BLaER1 (cell line): ENCODE results near the gene ASZ1.

Source experiments
- H3K27ac ChIP-seq: shearing (Covaris generic); formaldehyde crosslinking; 2 replicates; pipeline ENCODE4 v1.8.1; 2022
- H3K27me3 ChIP-seq: shearing (Covaris generic); formaldehyde crosslinking; 2 replicates; pipeline ENCODE4 v1.8.1; 2022
- H3K36me3 ChIP-seq: shearing (Covaris generic); formaldehyde crosslinking; 2 replicates; pipeline ENCODE4 v1.8.1; 2022
- H3K4me1 ChIP-seq: shearing (Covaris generic); formaldehyde crosslinking; 2 replicates; pipeline ENCODE4 v1.8.1; 2022
- H3K4me2 ChIP-seq: shearing (Covaris generic); formaldehyde crosslinking; 2 replicates; pipeline ENCODE4 v1.8.1; 2022
- H3K4me3 ChIP-seq: shearing (Covaris generic); formaldehyde crosslinking; 2 replicates; pipeline ENCODE4 v1.8.1; 2022
- H3K9ac ChIP-seq: shearing (Covaris generic); formaldehyde crosslinking; 2 replicates; pipeline ENCODE4 v1.8.1; 2022
- H3K9me3 ChIP-seq: shearing (Covaris generic); formaldehyde crosslinking; 2 replicates; pipeline ENCODE4 v1.8.1; 2022
- H4K20me1 ChIP-seq: shearing (Covaris generic); formaldehyde crosslinking; 2 replicates; pipeline ENCODE4 v1.8.1; 2022
- Cebpa-rat ChIP-seq: shearing (Covaris generic); IDR thresholded peaks from 2 replicates; pipeline ENCODE4 v1.8.1; 2022

The ASZ1 gene

DNA sequence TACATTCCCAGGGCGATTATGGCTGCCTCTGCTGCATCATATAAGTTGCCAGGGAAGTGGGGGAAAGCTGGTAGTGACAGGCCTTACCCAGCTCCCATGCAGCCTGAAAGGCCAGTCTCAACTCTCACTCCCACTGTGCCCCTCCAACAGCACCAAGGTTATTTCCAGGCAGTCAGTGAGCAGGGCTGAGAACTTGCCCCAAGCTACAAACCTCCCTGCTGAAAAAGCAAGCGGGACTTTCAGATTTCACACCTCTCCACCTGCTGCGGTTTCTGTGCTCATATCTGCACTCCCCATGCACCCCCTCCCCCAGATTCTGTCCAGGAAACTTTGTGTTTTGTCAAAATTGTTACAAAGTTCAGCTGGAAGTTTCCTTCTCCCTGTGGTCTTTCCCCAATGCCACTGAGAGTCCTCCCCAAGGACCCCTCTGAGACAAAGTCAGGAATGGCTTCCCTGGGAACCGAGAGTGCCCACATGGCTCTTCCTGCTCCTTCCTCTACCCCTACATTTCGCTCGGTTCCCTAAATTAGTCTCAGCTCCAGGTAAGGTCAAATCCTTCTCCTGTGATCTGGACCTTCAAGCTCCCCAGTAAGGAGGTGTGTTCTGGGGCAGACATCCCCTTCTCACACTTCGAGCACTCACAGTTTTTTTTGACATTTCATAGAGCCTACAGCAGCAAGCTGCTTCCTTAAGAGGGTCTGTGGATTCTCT lies 79.2 kb downstream of the ASZ1 start:
- TF ChIP-seq Cebpa-rat = no peak

GRCh38 chr7:117347480-117347879 lies 79.8 kb downstream of the ASZ1 start:
- Histone ChIP-seq H4K20me1 (no peaks in the 10 kb centered on the region), H3K36me3 (no peaks in the 10 kb centered on the region), H3K4me2 (no peak overlapping the region), H3K27me3 (no peaks in the 10 kb centered on the region), H3K4me3 (no peak overlapping the region), H3K9ac (no peak overlapping the region), H3K4me1 (0 out of 2 replicates have a peak, but pooled peaks cover 4% of the 10 kb centered on the region), H3K9me3 (no peaks in the 10 kb centered on the region), H3K27ac (no peak overlapping the region)
- TF ChIP-seq Cebpa-rat = no peak

More for the DNA sequence above, 79.2 kb downstream of the ASZ1 start:
- Histone ChIP-seq H3K4me2 (no peak overlapping the region), H3K27ac (no peak overlapping the region), H3K27me3 (no peaks in the 10 kb centered on the region), H3K4me3 (no peak overlapping the region), H3K9me3 (no peaks in the 10 kb centered on the region), H3K4me1 (0 out of 2 replicates have a peak, but pooled peaks cover 4% of the 10 kb centered on the region), H3K9ac (no peak overlapping the region), H4K20me1 (no peaks in the 10 kb centered on the region), H3K36me3 (no peaks in the 10 kb centered on the region)

- Histone ChIP-seq H4K20me1 (no peaks in the 10 kb centered on the region), H3K36me3 (no peaks in the 10 kb centered on the region), H3K27ac (no peak overlapping the region), H3K4me2 (no peak overlapping the region), H3K4me1 (no peaks in the 10 kb centered on the region), H3K9ac (no peak overlapping the region), H3K4me3 (no peak overlapping the region), H3K9me3 (no peaks in the 10 kb centered on the region), H3K27me3 (no peaks in the 10 kb centered on the region)
- TF ChIP-seq Cebpa-rat = no peak
Measured at GRCh38 chr7:117346161-117346560, 81.1 kb downstream of the ASZ1 start.

DNA sequence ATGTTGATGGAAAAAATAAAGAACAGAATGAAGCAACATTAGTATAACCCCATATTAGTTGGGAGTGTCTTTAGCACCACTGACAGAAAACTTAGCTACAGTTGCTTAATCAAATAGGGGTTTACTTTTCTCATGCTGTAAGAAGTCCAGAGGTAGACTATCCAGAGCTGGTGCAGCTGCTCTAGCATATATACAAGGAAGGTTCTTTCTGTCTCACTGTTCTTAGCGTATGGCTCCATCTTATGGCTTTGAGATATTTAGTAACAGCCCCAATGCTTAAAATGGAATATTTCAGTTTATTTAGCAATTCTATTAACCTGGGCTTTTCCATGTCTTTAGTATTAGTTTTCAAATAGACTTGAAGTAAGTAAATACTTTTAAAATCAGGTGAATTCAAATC lies 89.3 kb downstream of the ASZ1 start:
- TF ChIP-seq Cebpa-rat = no peak
- Histone ChIP-seq H3K27ac (no peak overlapping the region), H3K9ac (no peak overlapping the region), H4K20me1 (no peaks in the 10 kb centered on the region), H3K36me3 (no peaks in the 10 kb centered on the region), H3K4me3 (no peak overlapping the region), H3K27me3 (no peaks in the 10 kb centered on the region), H3K4me1 (no peaks in the 10 kb centered on the region), H3K9me3 (no peaks in the 10 kb centered on the region), H3K4me2 (no peak overlapping the region)

DNA sequence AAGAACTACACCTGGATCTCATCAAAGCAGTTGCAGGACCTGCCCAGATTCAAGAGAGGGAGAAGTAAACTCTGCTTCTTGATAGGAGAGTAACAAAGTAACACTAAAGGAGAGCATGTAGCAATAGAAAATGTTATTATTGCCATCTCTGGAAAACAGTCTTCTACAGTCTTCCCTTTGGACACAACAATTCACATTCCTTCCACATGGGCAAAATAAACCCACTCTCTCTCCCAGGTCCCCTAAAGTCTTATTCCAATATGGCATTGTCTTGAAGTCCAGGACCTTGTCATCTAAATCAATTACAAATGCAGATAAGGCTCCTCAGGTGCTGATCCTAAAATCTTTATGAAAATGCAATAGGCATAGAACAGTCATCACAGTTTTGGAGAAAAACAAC lies 94.1 kb downstream of the ASZ1 start:
- Histone ChIP-seq H4K20me1 (no peaks in the 10 kb centered on the region), H3K9ac (no peak overlapping the region), H3K4me2 (no peak overlapping the region), H3K4me1 (no peaks in the 10 kb centered on the region), H3K27ac (no peak overlapping the region), H3K4me3 (no peak overlapping the region), H3K9me3 (no peaks in the 10 kb centered on the region), H3K36me3 (no peaks in the 10 kb centered on the region), H3K27me3 (no peaks in the 10 kb centered on the region)
- no peak for TF ChIP-seq Cebpa-rat

- Histone ChIP-seq H3K27me3 (no peaks in the 10 kb centered on the region), H4K20me1 (no peaks in the 10 kb centered on the region), H3K9me3 (no peaks in the 10 kb centered on the region), H3K4me3 (no peak overlapping the region), H3K36me3 (no peaks in the 10 kb centered on the region), H3K9ac (no peak overlapping the region), H3K4me1 (no peaks in the 10 kb centered on the region), H3K4me2 (no peak overlapping the region), H3K27ac (no peak overlapping the region)
- TF ChIP-seq Cebpa-rat = no peak
Measured at GRCh38 chr7:117332031-117332430, 95.3 kb downstream of the ASZ1 start.

DNA sequence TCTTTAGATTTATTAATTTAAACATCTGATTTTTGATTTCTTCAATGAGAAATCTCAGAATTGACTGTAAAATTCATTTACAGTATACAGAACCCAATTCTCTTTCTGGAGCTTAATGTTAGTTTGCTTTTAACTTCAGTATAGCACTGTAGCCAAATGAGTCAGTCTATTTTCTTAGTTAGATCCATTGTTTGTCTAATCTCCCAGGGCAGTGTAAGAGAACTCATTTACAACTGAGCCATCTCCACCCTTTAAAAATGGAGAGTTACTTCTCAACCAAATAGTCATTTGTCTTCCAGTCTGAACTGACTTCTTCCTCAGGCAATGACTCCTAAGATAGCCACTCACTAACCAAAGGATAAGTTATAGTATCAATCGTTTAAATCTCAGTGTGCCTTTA lies 101.5 kb downstream of the ASZ1 start:
- H3K4me2 ChIP-seq = no peak overlapping the region
- no peak overlapping the region for H3K4me3 ChIP-seq
- no peak for TF ChIP-seq Cebpa-rat
- no peaks in the 10 kb centered on the region for H3K4me1 ChIP-seq
- H3K27me3 ChIP-seq = no peaks in the 10 kb centered on the region
- no peak overlapping the region for H3K9ac ChIP-seq
- H4K20me1 ChIP-seq = no peaks in the 10 kb centered on the region
- no peak overlapping the region for H3K27ac ChIP-seq
- peaks cover 33% of the 10 kb centered on the region for H3K9me3 ChIP-seq
- no peaks in the 10 kb centered on the region for H3K36me3 ChIP-seq

GRCh38 chr7:117324960-117325359 lies 102.3 kb downstream of the ASZ1 start:
- H3K27ac ChIP-seq = no peak overlapping the region
- H3K9me3 ChIP-seq = peaks cover 33% of the 10 kb centered on the region

GRCh38 chr7:117323851-117324711 lies 103.2 kb downstream of the ASZ1 start:
- Histone ChIP-seq H3K27ac (no peak overlapping the region), H4K20me1 (no peaks in the 10 kb centered on the region), H3K36me3 (no peaks in the 10 kb centered on the region), H3K9me3 (peaks cover 33% of the 10 kb centered on the region), H3K4me1 (no peaks in the 10 kb centered on the region), H3K27me3 (no peaks in the 10 kb centered on the region), H3K4me2 (no peak overlapping the region), H3K9ac (no peak overlapping the region), H3K4me3 (no peak overlapping the region; the same call in 1 of the 2 replicates)
- TF ChIP-seq Cebpa-rat = no peak

More at GRCh38 chr7:117324960-117325359, 102.3 kb downstream of the ASZ1 start:
- Histone ChIP-seq H3K4me3 (no peak overlapping the region), H4K20me1 (no peaks in the 10 kb centered on the region), H3K4me2 (no peak overlapping the region), H3K4me1 (no peaks in the 10 kb centered on the region), H3K36me3 (no peaks in the 10 kb centered on the region), H3K9ac (no peak overlapping the region), H3K27me3 (no peaks in the 10 kb centered on the region)
- TF ChIP-seq Cebpa-rat = no peak

- H3K27me3 ChIP-seq = no peaks in the 10 kb centered on the region
- no peak overlapping the region for H3K4me2 ChIP-seq
Measured at GRCh38 chr7:117323305-117323850, 103.9 kb downstream of the ASZ1 start.

More at GRCh38 chr7:117323305-117323850, 103.9 kb downstream of the ASZ1 start:
- Histone ChIP-seq H3K27ac (no peak overlapping the region), H3K9ac (no peak overlapping the region), H3K4me1 (no peaks in the 10 kb centered on the region), H3K4me3 (peak overlapping the region; percentile 22; the same call in 1 of the 2 replicates), H3K9me3 (peaks cover 33% of the 10 kb centered on the region), H3K36me3 (no peaks in the 10 kb centered on the region), H4K20me1 (no peaks in the 10 kb centered on the region)
- TF ChIP-seq Cebpa-rat = no peak
